Measurements from ENCODE around the gene GINS3. TPM values are rescaled to one million over a fixed set of nuclear protein-coding genes. Genes with fewer than 3 reads are reported as not detected.

Gene GINS3
- total RNA-seq, 1 experiment from 2014 or later = 17.5 TPM

DNA sequence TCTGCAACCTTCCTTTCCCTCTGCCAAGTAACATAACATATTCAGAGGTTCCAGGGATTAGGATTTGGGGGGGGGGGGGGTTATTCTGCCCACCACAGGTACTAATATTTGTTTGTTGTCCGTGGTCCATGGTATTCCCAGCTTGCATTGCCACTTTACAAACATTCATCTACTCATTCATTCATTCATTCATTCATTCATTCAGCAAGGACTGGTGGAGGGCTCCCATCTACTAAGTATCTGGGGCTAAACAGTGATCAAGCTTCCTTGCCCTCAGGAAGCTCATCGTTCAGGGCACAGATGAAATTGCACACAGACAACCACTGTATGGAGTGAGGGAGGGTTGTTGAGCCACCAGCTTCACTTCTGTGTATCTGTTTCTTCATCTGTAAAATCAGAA, 61.9 kb downstream of the GINS3 start:
- no peak overlapping the region for H3K9ac ChIP-seq (ENCODE audit: low read length)
- H3K9me3 ChIP-seq (ENCODE audit: low read length) = no peaks in the 10 kb centered on the region
- no peaks in the 10 kb centered on the region for H3K27me3 ChIP-seq (ENCODE audit: low read length)
- H3K4me3 ChIP-seq (ENCODE audit: low read length) = no peak overlapping the region
- no peaks in the 10 kb centered on the region for H4K20me1 ChIP-seq (ENCODE audit: low read length)
- no peak overlapping the region for H2AFZ ChIP-seq (ENCODE audit: low read length)
- no peak for DNase-seq
- no peaks in the 10 kb centered on the region for H3K36me3 ChIP-seq (ENCODE audit: low read depth, low read length)
- H3K4me2 ChIP-seq (ENCODE audit: low read length) = no peak overlapping the region
- intact Hi-C loops (cut with micrococcal nuclease) = no loop called here
- no peak for ATAC-seq
- no peaks in the 10 kb centered on the region for H3K79me2 ChIP-seq (ENCODE audit: low read length)
- ChIA-PET CTCF (no interaction called here), POLR2A (ENCODE audit: unreplicated experiment) (no interaction called here)
- H3K4me1 ChIP-seq (ENCODE audit: insufficient read depth, low read length) = peaks cover 26% of the 10 kb centered on the region
- H3K27ac ChIP-seq (ENCODE audit: low read length) = no peak overlapping the region
- H3F3A ChIP-seq (ENCODE audit: low read length, unreplicated experiment) = no peaks in the 10 kb centered on the region
- H3K9me2 ChIP-seq (replicated peaks; ENCODE audit: low read length) = no peaks in the 10 kb centered on the region
- no peak for TF ChIP-seq EZH2 (IDR thresholded peaks at IDR 0.05; ENCODE audit: low read length, unreplicated experiment)
- BruUV-seq (replicated peaks) = no TSS peak

DNA sequence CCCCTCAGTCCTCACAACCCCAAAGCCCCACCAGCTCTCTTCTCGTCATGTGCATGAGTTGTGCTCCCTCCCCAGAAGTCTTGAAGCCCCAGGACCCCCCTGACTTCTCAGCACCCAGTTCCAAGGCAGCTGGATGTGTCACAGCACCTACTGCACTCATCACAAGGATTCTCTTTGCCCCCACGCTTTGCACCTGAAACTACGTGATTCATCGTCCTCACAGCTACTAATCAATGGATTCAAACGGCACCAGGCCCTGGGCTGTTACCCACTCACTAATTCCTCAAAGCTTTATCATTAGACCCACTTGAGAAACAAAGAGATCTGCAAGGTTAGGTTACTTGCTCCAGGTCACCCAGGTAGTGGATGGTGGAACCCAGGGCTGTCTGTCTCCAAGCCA, 62.6 kb downstream of the GINS3 start:
- H3K36me3 ChIP-seq (ENCODE audit: low read depth, low read length) = no peaks in the 10 kb centered on the region
- POLR2A ChIA-PET (ENCODE audit: unreplicated experiment) = no interaction called here
- no peak overlapping the region for H3K27ac ChIP-seq (ENCODE audit: low read length)
- TF ChIP-seq EZH2 (IDR thresholded peaks at IDR 0.05; ENCODE audit: low read length, unreplicated experiment) = no peak
- TF ChIP-seq, protein P1, sequence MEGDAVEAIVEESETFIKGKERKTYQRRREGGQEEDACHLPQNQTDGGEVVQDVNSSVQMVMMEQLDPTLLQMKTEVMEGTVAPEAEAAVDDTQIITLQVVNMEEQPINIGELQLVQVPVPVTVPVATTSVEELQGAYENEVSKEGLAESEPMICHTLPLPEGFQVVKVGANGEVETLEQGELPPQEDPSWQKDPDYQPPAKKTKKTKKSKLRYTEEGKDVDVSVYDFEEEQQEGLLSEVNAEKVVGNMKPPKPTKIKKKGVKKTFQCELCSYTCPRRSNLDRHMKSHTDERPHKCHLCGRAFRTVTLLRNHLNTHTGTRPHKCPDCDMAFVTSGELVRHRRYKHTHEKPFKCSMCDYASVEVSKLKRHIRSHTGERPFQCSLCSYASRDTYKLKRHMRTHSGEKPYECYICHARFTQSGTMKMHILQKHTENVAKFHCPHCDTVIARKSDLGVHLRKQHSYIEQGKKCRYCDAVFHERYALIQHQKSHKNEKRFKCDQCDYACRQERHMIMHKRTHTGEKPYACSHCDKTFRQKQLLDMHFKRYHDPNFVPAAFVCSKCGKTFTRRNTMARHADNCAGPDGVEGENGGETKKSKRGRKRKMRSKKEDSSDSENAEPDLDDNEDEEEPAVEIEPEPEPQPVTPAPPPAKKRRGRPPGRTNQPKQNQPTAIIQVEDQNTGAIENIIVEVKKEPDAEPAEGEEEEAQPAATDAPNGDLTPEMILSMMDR (conservative IDR thresholded peaks at IDR 0.05; ENCODE audit: low read depth, low read length) = no peak
- TF ChIP-seq EZH2phosphoT487 (IDR thresholded peaks at IDR 0.05; ENCODE audit: borderline replicate concordance, low read length) = no peak
- no peaks in the 10 kb centered on the region for H3F3A ChIP-seq (ENCODE audit: low read length, unreplicated experiment)
- no peaks in the 10 kb centered on the region for H3K9me2 ChIP-seq (replicated peaks; ENCODE audit: low read length)
- no peaks in the 10 kb centered on the region for H4K20me1 ChIP-seq (ENCODE audit: low read length)
- H3K4me2 ChIP-seq (ENCODE audit: low read length) = no peak overlapping the region
- BruUV-seq (replicated peaks) = no TSS peak
- CTCF ChIA-PET = no interaction called here
- DNase-seq (no peak), ATAC-seq (no peak)
- no peak overlapping the region for H3K4me3 ChIP-seq (ENCODE audit: low read length)
- H3K9me3 ChIP-seq (ENCODE audit: low read length) = no peaks in the 10 kb centered on the region
- H3K9ac ChIP-seq (ENCODE audit: low read length) = no peak overlapping the region
- H3K27me3 ChIP-seq (ENCODE audit: low read length) = no peaks in the 10 kb centered on the region
- no peak overlapping the region for H2AFZ ChIP-seq (ENCODE audit: low read length)
- H3K4me1 ChIP-seq (ENCODE audit: insufficient read depth, low read length) = peaks cover 31% of the 10 kb centered on the region
- H3K79me2 ChIP-seq (ENCODE audit: low read length) = no peaks in the 10 kb centered on the region
- intact Hi-C loops (cut with micrococcal nuclease) = no loop called here

Other genes with a start within 250 kb of the GINS3 start
- gene CSNK2A2, start 194.4 kb upstream of the GINS3 start, total RNA-seq (2014; rRNA removed) = 14.2 and 17.7 TPM in 2 replicates
- not detected in 2 replicates for gene PRSS54, start 97.4 kb upstream of the GINS3 start, total RNA-seq (2014; rRNA removed)
- gene NDRG4, start 107.7 kb downstream of the GINS3 start, total RNA-seq (2014; rRNA removed) = 14.2 and 26.6 TPM in 2 replicates
- gene SETD6, start 123.0 kb downstream of the GINS3 start, total RNA-seq (2014; rRNA removed) = 22.0 and 22.5 TPM in 2 replicates
- 132 and 135 TPM in 2 replicates for gene CNOT1, start 237.4 kb downstream of the GINS3 start, total RNA-seq (2014; rRNA removed)